SU-DHL-6 (cell line): ENCODE measurements around the gene ITPA.

Source experiments
- EZH2phosphoT487 ChIP-seq: fragments of 200-600 bp; sonication (generic), shearing (Covaris generic); conservative IDR thresholded peaks from 2 replicates; pipeline ENCODE4 v1.6.1; 2018; ENCODE audit warnings: mild to moderate bottlenecking, antibody characterized with exemption, low read length, moderate library complexity, mixed read lengths
- TF ChIP-seq, protein P1 (sequence below): fragments of 200-600 bp; sonication (generic); IDR thresholded peaks from one replicate; pipeline ENCODE4 v1.5.1; 2017; ENCODE audit warnings: antibody characterized with exemption, mild to moderate bottlenecking, low read length, moderate library complexity; ENCODE audit not compliant: insufficient read depth, poor library complexity, severe bottlenecking

- TF ChIP-seq, protein P1, sequence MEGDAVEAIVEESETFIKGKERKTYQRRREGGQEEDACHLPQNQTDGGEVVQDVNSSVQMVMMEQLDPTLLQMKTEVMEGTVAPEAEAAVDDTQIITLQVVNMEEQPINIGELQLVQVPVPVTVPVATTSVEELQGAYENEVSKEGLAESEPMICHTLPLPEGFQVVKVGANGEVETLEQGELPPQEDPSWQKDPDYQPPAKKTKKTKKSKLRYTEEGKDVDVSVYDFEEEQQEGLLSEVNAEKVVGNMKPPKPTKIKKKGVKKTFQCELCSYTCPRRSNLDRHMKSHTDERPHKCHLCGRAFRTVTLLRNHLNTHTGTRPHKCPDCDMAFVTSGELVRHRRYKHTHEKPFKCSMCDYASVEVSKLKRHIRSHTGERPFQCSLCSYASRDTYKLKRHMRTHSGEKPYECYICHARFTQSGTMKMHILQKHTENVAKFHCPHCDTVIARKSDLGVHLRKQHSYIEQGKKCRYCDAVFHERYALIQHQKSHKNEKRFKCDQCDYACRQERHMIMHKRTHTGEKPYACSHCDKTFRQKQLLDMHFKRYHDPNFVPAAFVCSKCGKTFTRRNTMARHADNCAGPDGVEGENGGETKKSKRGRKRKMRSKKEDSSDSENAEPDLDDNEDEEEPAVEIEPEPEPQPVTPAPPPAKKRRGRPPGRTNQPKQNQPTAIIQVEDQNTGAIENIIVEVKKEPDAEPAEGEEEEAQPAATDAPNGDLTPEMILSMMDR = no peak
- no peak for TF ChIP-seq EZH2phosphoT487
Observed at GRCh38 chr20:3172126-3172932, 37.0 kb upstream of the ITPA start.
